Measurements from ENCODE around the gene AHNAK.
"Not testable (repeated sequence)": the region's sequence is repeated elsewhere in the genome, so short reads cannot be mapped to it uniquely, and the experiment has no call there.

The AHNAK gene

DNA sequence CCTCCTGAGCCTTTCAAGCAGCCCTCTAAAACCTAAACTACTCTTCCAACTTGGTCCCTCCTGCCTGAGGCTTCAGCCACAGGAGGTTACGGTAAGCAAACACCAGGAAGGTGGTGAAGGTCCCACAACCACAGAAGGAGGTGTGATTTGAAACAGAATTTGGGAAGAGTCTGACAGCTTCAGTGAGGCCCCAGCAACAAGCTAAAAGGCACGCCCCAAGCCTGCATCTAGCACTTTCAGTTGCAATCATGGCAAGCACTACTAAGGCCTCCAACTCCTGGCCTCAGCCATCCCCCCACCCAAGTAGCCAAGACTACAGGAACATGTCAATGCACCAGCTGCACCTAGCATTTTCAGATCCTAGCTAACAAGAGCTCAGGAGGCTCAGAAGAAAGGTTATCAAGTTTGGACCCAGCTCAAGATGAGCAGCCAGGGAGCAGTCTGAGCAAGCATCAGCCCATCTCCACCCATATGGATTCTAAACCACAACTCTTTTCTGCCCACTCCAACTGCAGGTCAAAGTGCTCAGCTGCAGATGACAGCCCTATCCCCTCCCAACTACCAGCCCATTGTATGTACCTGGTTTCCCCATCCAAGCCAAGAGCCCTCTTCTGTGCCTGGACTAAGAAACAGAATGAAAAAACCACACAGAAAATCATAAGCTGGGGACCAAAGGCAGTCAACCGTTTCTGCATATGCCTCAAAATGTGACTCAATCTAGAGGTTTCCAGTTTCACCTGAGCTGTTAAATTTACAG lies 10.4 kb upstream of the AHNAK start:
- Histone ChIP-seq H3K9me3 (ENCODE audit: insufficient read depth, low read depth, low read length) (no peaks in the 10 kb centered on the region), H3K9ac (ENCODE audit: low read depth, low read length) (peak overlapping the region; percentile 34), H3K4me3 (ENCODE audit: low read length) (no peak overlapping the region), H3K36me3 (ENCODE audit: insufficient read depth, low read length) (peaks cover 44% of the 10 kb centered on the region), H3K27me3 (ENCODE audit: insufficient read depth, low read length) (no peaks in the 10 kb centered on the region), H3K4me1 (ENCODE audit: insufficient read depth, low read length) (peaks cover 67% of the 10 kb centered on the region), H3K27ac (ENCODE audit: low read depth, low read length) (peak overlapping the region; percentile 88)
- WGBS, result 80% methylated on average over 3 of the region's 3 CpGs

DNA sequence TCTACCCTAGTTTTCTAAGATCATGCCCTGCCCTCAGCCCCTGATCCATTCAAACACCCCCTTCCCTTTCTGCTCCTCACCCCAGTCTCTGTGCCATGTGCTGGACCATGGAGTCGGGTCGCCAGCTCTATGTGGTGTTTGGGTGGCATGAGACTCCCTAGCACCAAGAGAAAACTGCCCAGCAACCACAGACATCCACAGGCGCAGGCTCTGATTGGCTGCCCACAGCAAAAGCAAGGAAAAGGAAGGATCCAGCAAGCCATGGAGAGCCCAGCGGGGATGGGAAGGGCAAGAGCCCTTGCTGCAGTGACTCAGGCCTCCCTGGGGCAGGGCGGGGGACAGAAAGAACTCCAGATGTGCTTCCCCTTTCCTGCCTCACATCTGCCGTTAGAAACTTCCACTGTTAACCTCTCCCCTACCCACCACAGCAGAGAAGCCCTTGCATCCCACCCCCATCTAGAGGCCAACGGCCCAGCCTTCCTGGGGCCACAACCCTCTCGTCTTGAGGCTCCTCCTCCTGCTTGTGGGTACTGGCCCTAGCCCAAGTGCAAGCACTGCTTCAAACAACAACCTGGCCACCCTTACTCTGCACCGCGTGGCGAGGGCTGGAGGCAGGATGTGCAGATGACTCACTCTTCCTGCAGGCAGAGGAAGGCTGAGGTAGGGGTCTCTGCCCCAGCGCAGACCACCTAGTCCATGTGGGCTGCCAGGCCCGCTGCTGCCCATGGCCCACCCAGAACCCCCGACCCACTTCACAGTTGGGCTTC lies 9.7 kb upstream of the AHNAK start:
- Histone ChIP-seq H3K36me3 (ENCODE audit: insufficient read depth, low read length) (peaks cover 40% of the 10 kb centered on the region), H3K27ac (ENCODE audit: low read depth, low read length) (peak overlapping the region; percentile 88), H3K4me1 (ENCODE audit: insufficient read depth, low read length) (peaks cover 71% of the 10 kb centered on the region), H3K27me3 (ENCODE audit: insufficient read depth, low read length) (no peaks in the 10 kb centered on the region), H3K4me3 (ENCODE audit: low read length) (no peak overlapping the region), H3K9ac (ENCODE audit: low read depth, low read length) (peak overlapping the region; percentile 34), H3K9me3 (ENCODE audit: insufficient read depth, low read depth, low read length) (no peaks in the 10 kb centered on the region)
- WGBS, result 50% methylated on average over 14 of the region's 14 CpGs

DNA sequence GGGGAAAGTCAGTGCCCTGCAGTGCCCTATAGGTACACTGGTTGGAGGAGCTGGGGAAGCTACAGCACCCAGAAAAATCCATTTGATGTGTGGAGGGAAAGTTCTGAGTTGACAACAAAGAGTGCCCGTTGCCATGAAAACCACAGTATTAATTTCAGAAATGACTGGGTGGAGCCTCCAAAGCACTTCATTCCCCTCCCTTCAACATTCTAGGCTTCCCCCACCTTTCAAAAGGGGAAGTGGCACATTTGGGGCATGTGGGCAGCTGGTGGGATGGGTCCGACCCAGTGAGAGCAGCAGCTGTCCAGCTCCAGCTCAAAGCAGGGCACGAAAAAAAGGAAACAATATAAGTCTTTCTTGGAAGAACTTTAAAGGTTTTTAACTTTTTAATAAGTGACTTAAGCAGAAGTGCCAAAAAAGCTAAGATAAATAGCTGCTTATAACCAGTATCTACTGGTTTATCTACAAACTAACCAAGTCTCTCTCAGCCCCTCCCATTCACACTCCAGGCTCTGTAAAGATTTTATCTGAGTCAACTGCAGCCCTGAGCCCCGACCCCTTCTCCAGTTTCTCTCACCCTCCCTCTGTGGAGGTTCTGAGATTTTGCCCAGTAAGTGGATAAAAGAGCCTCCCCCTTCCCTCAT lies 9.0 kb upstream of the AHNAK start:
- H3K9me3 ChIP-seq (ENCODE audit: insufficient read depth, low read depth, low read length), result no peaks in the 10 kb centered on the region
- no peak overlapping the region for H3K4me3 ChIP-seq (ENCODE audit: low read length)
- H3K9ac ChIP-seq (ENCODE audit: low read depth, low read length), result no peak overlapping the region
- no peaks in the 10 kb centered on the region for H3K27me3 ChIP-seq (ENCODE audit: insufficient read depth, low read length)
- peak overlapping the region; percentile 88 for H3K27ac ChIP-seq (ENCODE audit: low read depth, low read length)
- peaks cover 36% of the 10 kb centered on the region for H3K36me3 ChIP-seq (ENCODE audit: insufficient read depth, low read length)
- peaks cover 66% of the 10 kb centered on the region for H3K4me1 ChIP-seq (ENCODE audit: insufficient read depth, low read length)
- WGBS, result 83% methylated on average over 4 of the region's 4 CpGs

DNA sequence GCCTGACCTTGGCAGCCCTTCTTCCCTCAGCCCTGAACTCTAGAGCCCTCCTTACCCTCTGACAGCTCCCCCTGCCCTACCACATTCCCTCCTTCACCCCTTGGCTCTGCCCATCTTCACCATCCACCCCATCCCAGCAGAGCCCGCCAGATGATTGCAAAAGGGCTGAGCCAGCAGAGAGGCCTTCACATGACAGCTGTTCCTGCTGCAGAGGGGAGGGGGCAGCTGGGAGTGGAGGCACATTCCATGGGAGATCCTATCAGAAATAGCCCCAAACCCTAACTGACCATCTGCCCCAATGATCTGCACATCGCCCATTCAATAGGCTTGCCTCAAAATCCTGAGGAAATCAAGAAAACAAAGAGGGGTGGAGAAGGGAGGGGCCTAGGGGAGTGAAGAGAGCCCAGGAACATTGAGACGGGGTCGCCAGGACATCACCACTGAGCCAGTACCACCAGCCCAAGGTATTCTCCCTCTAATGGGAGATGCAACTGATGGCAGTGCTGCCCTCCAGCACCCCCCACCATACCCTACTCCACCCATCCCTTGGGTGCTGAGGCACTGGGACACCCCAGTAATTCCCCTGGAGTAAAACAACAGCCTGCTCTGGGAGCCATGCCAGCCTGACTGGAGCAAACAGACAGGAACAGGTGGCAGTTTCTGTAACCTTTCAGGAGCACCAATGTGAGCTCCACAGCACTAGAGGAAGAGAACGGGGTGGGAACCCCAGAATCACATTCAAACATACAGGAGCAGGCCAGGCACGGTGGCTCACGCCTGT lies 8.0 kb upstream of the AHNAK start:
- H3K4me3 ChIP-seq (ENCODE audit: low read length), result no peak overlapping the region
- peaks cover 56% of the 10 kb centered on the region for H3K4me1 ChIP-seq (ENCODE audit: insufficient read depth, low read length)
- H3K9me3 ChIP-seq (ENCODE audit: insufficient read depth, low read depth, low read length), result no peaks in the 10 kb centered on the region
- no peak overlapping the region for H3K9ac ChIP-seq (ENCODE audit: low read depth, low read length)
- peaks cover 27% of the 10 kb centered on the region for H3K36me3 ChIP-seq (ENCODE audit: insufficient read depth, low read length)
- H3K27me3 ChIP-seq (ENCODE audit: insufficient read depth, low read length), result no peaks in the 10 kb centered on the region
- WGBS, result 83% methylated on average over 7 of the region's 7 CpGs
- no peak overlapping the region for H3K27ac ChIP-seq (ENCODE audit: low read depth, low read length)

DNA sequence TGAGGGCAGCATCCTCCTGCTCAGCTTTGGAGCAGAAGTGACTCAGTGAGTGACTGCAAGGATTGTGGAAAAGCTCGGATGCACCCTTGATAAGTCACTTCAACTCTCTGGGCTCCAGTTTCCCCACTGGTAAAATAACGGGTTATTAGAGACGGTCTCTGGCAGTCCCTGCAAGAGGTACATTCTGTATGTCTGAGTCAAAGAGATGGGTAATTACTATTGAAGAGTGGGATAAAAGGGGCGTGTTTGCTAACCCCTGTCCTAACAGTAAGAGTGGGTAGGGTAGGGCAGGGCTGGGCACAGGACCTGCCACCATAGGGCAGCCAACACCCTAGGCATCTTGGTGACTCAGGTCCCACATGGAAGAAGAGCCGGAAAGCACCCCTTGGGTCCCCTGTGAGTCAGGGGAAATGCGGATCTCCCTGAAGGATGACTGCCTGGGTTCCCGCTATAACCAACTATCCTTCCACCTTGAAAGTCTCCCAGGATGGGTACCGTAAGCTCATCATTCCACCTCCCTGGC lies 7.3 kb upstream of the AHNAK start:
- 81% methylated on average over 8 of the region's 8 CpGs for WGBS
- H3K27me3 ChIP-seq (ENCODE audit: insufficient read depth, low read length), result peaks cover 3% of the 10 kb centered on the region
- peak overlapping the region; percentile 68; the same call in 1 of the 2 replicates for H3K27ac ChIP-seq (ENCODE audit: low read depth, low read length)
- peaks cover 51% of the 10 kb centered on the region for H3K4me1 ChIP-seq (ENCODE audit: insufficient read depth, low read length)
- H3K9ac ChIP-seq (ENCODE audit: low read depth, low read length), result no peak overlapping the region
- peak overlapping the region; percentile 26; the same call in 1 of the 2 replicates for H3K4me3 ChIP-seq (ENCODE audit: low read length)
- peaks cover 20% of the 10 kb centered on the region for H3K36me3 ChIP-seq (ENCODE audit: insufficient read depth, low read length)
- no peaks in the 10 kb centered on the region for H3K9me3 ChIP-seq (ENCODE audit: insufficient read depth, low read depth, low read length)

DNA sequence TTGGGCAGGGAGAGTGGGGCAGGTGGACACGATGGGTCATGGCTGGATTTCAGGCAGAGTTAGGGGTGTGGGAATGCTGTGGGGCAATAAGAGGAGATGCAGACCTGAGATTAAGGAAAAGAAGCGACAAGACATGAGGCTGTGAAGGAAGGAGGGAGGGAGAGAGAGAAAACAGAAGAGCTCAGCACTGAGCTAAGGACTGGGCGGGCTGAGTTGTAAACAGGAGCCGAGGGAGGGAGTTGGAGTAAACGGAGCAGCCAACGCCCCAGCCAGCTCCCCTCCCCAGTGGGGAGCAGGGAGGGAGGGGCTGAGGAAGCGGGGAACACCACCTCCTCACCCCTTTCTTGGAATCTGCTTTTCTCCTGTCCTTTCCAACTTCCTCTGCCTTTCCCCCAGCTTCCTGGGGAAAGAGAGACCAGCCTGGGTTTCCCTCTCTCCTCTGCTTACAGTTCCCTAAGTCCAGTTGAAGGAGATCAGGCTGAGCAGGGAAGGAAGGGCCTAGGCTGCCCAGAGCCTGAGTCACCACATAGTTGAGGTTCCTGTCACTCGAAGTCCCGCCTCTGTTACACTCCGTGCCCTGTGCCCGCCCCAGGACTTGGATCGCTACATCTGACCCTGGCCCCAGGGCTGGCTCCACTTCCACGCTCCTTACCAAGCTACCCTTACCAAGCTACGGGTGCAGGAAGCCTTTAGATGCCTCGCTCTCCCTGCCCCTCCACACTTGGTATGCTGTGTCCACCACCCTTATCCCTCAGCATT lies 6.7 kb upstream of the AHNAK start:
- Histone ChIP-seq H3K9ac (ENCODE audit: low read depth, low read length) (peak overlapping the region; percentile 47), H3K27ac (ENCODE audit: low read depth, low read length) (peak overlapping the region; percentile 68), H3K9me3 (ENCODE audit: insufficient read depth, low read depth, low read length) (no peaks in the 10 kb centered on the region), H3K4me1 (ENCODE audit: insufficient read depth, low read length) (peaks cover 47% of the 10 kb centered on the region), H3K4me3 (ENCODE audit: low read length) (peak overlapping the region; percentile 26), H3K27me3 (ENCODE audit: insufficient read depth, low read length) (peaks cover 9% of the 10 kb centered on the region), H3K36me3 (ENCODE audit: insufficient read depth, low read length) (peaks cover 14% of the 10 kb centered on the region)
- WGBS, result 20% methylated on average over 13 of the region's 15 CpGs

DNA sequence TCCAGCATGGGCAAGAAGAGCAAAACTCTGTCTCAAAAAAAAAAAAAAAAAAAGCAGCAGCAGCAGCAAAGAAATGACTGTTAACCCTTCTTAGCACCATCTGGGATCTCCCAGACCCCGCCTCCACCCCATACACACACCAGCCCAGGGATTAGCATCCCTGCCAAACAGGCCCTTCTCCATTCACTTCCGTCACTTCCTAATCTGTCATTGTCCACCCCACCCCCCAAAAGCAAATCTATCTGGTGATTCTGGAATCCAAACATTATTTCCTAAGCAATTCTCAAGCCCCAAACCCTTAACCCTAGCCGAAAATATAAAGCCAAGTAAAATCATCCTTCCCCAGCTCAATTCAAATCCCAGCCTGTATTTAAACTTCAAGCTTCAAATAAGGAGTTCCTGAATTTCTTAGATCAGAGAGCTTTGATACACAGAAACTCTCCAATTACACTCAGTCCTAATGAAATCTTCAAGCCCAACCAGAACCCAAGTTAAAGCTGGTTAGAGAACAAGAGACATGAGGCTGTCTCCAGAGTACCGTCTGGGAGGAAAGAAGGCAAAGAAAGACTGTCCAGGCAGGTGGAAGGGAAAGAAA lies 6.0 kb upstream of the AHNAK start:
- H3K27ac ChIP-seq (ENCODE audit: low read depth, low read length), result peak overlapping the region; percentile 85
- 54% methylated on average over 4 of the region's 4 CpGs for WGBS
- H3K27me3 ChIP-seq (ENCODE audit: insufficient read depth, low read length), result peaks cover 16% of the 10 kb centered on the region
- H3K4me3 ChIP-seq (ENCODE audit: low read length), result peak overlapping the region; percentile 26
- peaks cover 7% of the 10 kb centered on the region for H3K36me3 ChIP-seq (ENCODE audit: insufficient read depth, low read length)
- no peaks in the 10 kb centered on the region for H3K9me3 ChIP-seq (ENCODE audit: insufficient read depth, low read depth, low read length)
- H3K4me1 ChIP-seq (ENCODE audit: insufficient read depth, low read length), result peaks cover 51% of the 10 kb centered on the region
- H3K9ac ChIP-seq (ENCODE audit: low read depth, low read length), result peak overlapping the region; percentile 47; the same call in 1 of the 2 replicates

DNA sequence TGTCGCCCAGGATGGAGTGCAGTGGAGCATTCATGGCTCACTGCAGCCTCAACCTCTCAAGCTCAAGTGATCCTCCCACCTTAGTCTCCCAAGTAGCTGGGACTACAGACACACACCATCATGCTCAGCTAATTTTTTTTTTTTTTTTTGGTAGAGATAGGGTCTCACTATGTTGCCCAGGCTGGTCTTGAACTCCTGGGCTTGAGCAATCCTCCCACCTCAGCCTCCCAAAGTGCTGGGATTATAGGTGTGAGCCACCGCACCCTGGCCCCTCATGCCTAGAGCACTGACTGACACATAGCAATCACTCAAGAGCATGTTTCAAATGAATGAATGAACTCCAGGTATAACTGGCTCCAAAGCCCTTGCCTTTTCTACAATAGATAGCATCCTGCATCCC lies 3.9 kb upstream of the AHNAK start:
- H3K4me1 ChIP-seq (ENCODE audit: insufficient read depth, low read length), result peaks cover 35% of the 10 kb centered on the region
- not testable (repeated sequence) for H3K36me3 ChIP-seq (ENCODE audit: insufficient read depth, low read length); H3K4me3 ChIP-seq (ENCODE audit: low read length); H3K9me3 ChIP-seq (ENCODE audit: insufficient read depth, low read depth, low read length); H3K27ac ChIP-seq (ENCODE audit: low read depth, low read length); H3K9ac ChIP-seq (ENCODE audit: low read depth, low read length)
- H3K27me3 ChIP-seq (ENCODE audit: insufficient read depth, low read length), result peaks cover 37% of the 10 kb centered on the region
- WGBS, result 93% methylated on average over 2 of the region's 2 CpGs

DNA sequence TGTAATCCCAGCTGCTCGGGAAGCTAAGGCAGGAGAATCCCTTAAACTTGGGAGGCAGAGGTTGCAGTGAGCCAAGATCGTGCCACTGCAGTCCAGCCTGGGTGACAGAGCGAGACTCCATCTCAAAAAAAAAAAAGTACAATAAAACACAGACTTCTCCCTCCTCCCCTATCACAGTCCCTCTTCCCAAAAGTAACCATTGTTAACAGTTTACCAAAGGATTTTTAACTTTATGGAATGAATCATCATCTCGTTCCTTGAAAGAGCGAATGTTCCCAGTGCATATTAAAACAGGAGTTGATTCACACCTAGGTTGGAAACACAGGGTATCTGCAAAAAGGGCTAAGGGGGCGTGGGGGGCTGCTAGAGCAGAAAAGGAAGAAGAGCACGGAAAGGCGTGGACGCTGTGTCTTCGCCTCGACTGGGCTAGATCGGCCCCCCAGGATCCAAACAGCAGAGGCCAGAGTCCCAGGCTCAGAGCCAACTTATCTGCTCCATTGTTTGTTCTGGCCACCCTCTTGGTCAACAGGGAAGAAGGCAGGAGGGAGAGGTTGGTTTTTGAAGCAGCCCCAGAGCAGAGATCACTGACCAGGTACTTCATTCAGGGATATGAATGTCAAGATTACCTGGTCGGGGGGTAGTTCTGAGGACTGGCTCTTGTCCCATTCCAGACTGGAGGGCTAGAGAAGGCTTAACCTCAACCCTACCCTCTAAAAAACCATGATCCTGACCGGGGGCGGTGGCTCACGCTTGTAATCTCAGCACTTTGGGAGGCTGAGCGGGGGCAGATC lies 2.1 kb upstream of the AHNAK start:
- Histone ChIP-seq H3K27ac (ENCODE audit: low read depth, low read length) (no peak overlapping the region), H3K27me3 (ENCODE audit: insufficient read depth, low read length) (peaks cover 54% of the 10 kb centered on the region), H3K9ac (ENCODE audit: low read depth, low read length) (no peak overlapping the region), H3K36me3 (ENCODE audit: insufficient read depth, low read length) (no peaks in the 10 kb centered on the region), H3K4me3 (ENCODE audit: low read length) (no peak overlapping the region), H3K4me1 (ENCODE audit: insufficient read depth, low read length) (peaks cover 29% of the 10 kb centered on the region), H3K9me3 (ENCODE audit: insufficient read depth, low read depth, low read length) (no peaks in the 10 kb centered on the region)
- 87% methylated on average over 17 of the region's 17 CpGs for WGBS
